Measurements from ENCODE around the gene SCARB1. TPM values are rescaled to one million over a fixed set of nuclear protein-coding genes. Genes with fewer than 3 reads are reported as not detected.

The SCARB1 gene
- total and polyA plus RNA-seq, 9 donors, result 7.3 to 35.5 (median 25.7) TPM

GRCh38 chr12:124768452-124769162 is 95.1 kb downstream of the SCARB1 start:
- H3K36me3 ChIP-seq (ENCODE audit: control insufficient read depth, insufficient read depth, low read length), result no peaks in the 10 kb centered on the region
- H3K4me3 ChIP-seq (ENCODE audit: low read length), result no peak overlapping the region
- H3K9me3 ChIP-seq (replicated peaks; ENCODE audit: control insufficient read depth, low read depth, low read length), result peaks cover 5% of the 10 kb centered on the region
- 59% methylated on average over 8 of the region's 11 CpGs for WGBS (ENCODE audit: insufficient coverage)
- H3K4me1 ChIP-seq (ENCODE audit: control insufficient read depth, insufficient read depth, low read length), result peaks cover 53% of the 10 kb centered on the region
- DNase-seq, result no peak
- H3K27me3 ChIP-seq (ENCODE audit: control insufficient read depth, insufficient read depth, low read length), result peaks cover 7% of the 10 kb centered on the region
- no peak overlapping the region for H3K27ac ChIP-seq (ENCODE audit: low read length)

GRCh38 chr12:124767066-124767821 is 96.4 kb downstream of the SCARB1 start:
- Histone ChIP-seq H3K27me3 (ENCODE audit: control insufficient read depth, insufficient read depth, low read length) (peaks cover 2% of the 10 kb centered on the region), H3K4me3 (ENCODE audit: low read length) (no peak overlapping the region), H3K27ac (ENCODE audit: low read length) (peak overlapping the region; percentile 49), H3K4me1 (ENCODE audit: control insufficient read depth, insufficient read depth, low read length) (peaks cover 59% of the 10 kb centered on the region), H3K9me3 (replicated peaks; ENCODE audit: control insufficient read depth, low read depth, low read length) (peaks cover 5% of the 10 kb centered on the region), H3K36me3 (ENCODE audit: control insufficient read depth, insufficient read depth, low read length) (no peaks in the 10 kb centered on the region)
- 28% methylated on average over 16 of the region's 21 CpGs for WGBS (ENCODE audit: insufficient coverage)
- DNase-seq, result peak; percentile 87

GRCh38 chr12:124766727-124767065 is 97.0 kb downstream of the SCARB1 start:
- Histone ChIP-seq H3K27ac (ENCODE audit: low read length) (peak overlapping the region; percentile 49), H3K27me3 (ENCODE audit: control insufficient read depth, insufficient read depth, low read length) (peaks cover 2% of the 10 kb centered on the region), H3K9me3 (replicated peaks; ENCODE audit: control insufficient read depth, low read depth, low read length) (peaks cover 5% of the 10 kb centered on the region), H3K4me3 (ENCODE audit: low read length) (no peak overlapping the region), H3K4me1 (ENCODE audit: control insufficient read depth, insufficient read depth, low read length) (peaks cover 60% of the 10 kb centered on the region), H3K36me3 (ENCODE audit: control insufficient read depth, insufficient read depth, low read length) (no peaks in the 10 kb centered on the region)
- no peak for DNase-seq

- Histone ChIP-seq H3K27me3 (ENCODE audit: control insufficient read depth, insufficient read depth, low read length) (no peaks in the 10 kb centered on the region), H3K9me3 (replicated peaks; ENCODE audit: control insufficient read depth, low read depth, low read length) (peaks cover 5% of the 10 kb centered on the region), H3K4me3 (ENCODE audit: low read length) (no peak overlapping the region), H3K27ac (ENCODE audit: low read length) (peak overlapping the region; percentile 74), H3K36me3 (ENCODE audit: control insufficient read depth, insufficient read depth, low read length) (no peaks in the 10 kb centered on the region), H3K4me1 (ENCODE audit: control insufficient read depth, insufficient read depth, low read length) (peaks cover 58% of the 10 kb centered on the region)
- WGBS (ENCODE audit: insufficient coverage), result 80% methylated on average over 4 of the region's 9 CpGs
- no peak for DNase-seq
Observed at GRCh38 chr12:124765581-124766489, 97.8 kb downstream of the SCARB1 start.

GRCh38 chr12:124764870-124765580 is 98.6 kb downstream of the SCARB1 start:
- Histone ChIP-seq H3K4me3 (ENCODE audit: low read length) (no peak overlapping the region), H3K4me1 (ENCODE audit: control insufficient read depth, insufficient read depth, low read length) (peaks cover 61% of the 10 kb centered on the region), H3K36me3 (ENCODE audit: control insufficient read depth, insufficient read depth, low read length) (no peaks in the 10 kb centered on the region), H3K27ac (ENCODE audit: low read length) (peak overlapping the region; percentile 74), H3K9me3 (replicated peaks; ENCODE audit: control insufficient read depth, low read depth, low read length) (peaks cover 5% of the 10 kb centered on the region), H3K27me3 (ENCODE audit: control insufficient read depth, insufficient read depth, low read length) (no peaks in the 10 kb centered on the region)
- peak; percentile 92 for DNase-seq
- no CpG with 5 or more reads among the region's 2 CpGs for WGBS (ENCODE audit: insufficient coverage)

GRCh38 chr12:124764451-124764850 is 99.2 kb downstream of the SCARB1 start:
- Histone ChIP-seq H3K27me3 (ENCODE audit: control insufficient read depth, insufficient read depth, low read length) (no peaks in the 10 kb centered on the region), H3K36me3 (ENCODE audit: control insufficient read depth, insufficient read depth, low read length) (no peaks in the 10 kb centered on the region), H3K4me1 (ENCODE audit: control insufficient read depth, insufficient read depth, low read length) (peaks cover 65% of the 10 kb centered on the region), H3K4me3 (ENCODE audit: low read length) (no peak overlapping the region), H3K9me3 (replicated peaks; ENCODE audit: control insufficient read depth, low read depth, low read length) (peaks cover 5% of the 10 kb centered on the region), H3K27ac (ENCODE audit: low read length) (peak overlapping the region; percentile 74)
- no CpG with 5 or more reads among the region's 3 CpGs for WGBS (ENCODE audit: insufficient coverage)
- DNase-seq, result peak; percentile 76

GRCh38 chr12:124763594-124763979 is 100.1 kb downstream of the SCARB1 start:
- H3K27ac ChIP-seq (ENCODE audit: low read length), result no peak overlapping the region
- no CpG with 5 or more reads among the region's 5 CpGs for WGBS (ENCODE audit: insufficient coverage)
- H3K4me1 ChIP-seq (ENCODE audit: control insufficient read depth, insufficient read depth, low read length), result peaks cover 70% of the 10 kb centered on the region

GRCh38 chr12:124762791-124763593 is 100.7 kb downstream of the SCARB1 start:
- Histone ChIP-seq H3K4me1 (ENCODE audit: control insufficient read depth, insufficient read depth, low read length) (peaks cover 71% of the 10 kb centered on the region), H3K4me3 (ENCODE audit: low read length) (no peak overlapping the region), H3K27me3 (ENCODE audit: control insufficient read depth, insufficient read depth, low read length) (no peaks in the 10 kb centered on the region), H3K27ac (ENCODE audit: low read length) (no peak overlapping the region), H3K9me3 (replicated peaks; ENCODE audit: control insufficient read depth, low read depth, low read length) (peaks cover 5% of the 10 kb centered on the region), H3K36me3 (ENCODE audit: control insufficient read depth, insufficient read depth, low read length) (no peaks in the 10 kb centered on the region)
- no peak for DNase-seq
- WGBS (ENCODE audit: insufficient coverage), result 84% methylated on average over 4 of the region's 13 CpGs

More at GRCh38 chr12:124763594-124763979, 100.1 kb downstream of the SCARB1 start:
- H3K36me3 ChIP-seq (ENCODE audit: control insufficient read depth, insufficient read depth, low read length), result no peaks in the 10 kb centered on the region
- no peaks in the 10 kb centered on the region for H3K27me3 ChIP-seq (ENCODE audit: control insufficient read depth, insufficient read depth, low read length)
- no peak overlapping the region for H3K4me3 ChIP-seq (ENCODE audit: low read length)
- peaks cover 5% of the 10 kb centered on the region for H3K9me3 ChIP-seq (replicated peaks; ENCODE audit: control insufficient read depth, low read depth, low read length)
- no peak for DNase-seq

- Histone ChIP-seq H3K27ac (ENCODE audit: low read length) (no peak overlapping the region), H3K9me3 (replicated peaks; ENCODE audit: control insufficient read depth, low read depth, low read length) (peaks cover 6% of the 10 kb centered on the region), H3K4me1 (ENCODE audit: control insufficient read depth, insufficient read depth, low read length) (peaks cover 72% of the 10 kb centered on the region), H3K36me3 (ENCODE audit: control insufficient read depth, insufficient read depth, low read length) (no peaks in the 10 kb centered on the region), H3K4me3 (ENCODE audit: low read length) (no peak overlapping the region), H3K27me3 (ENCODE audit: control insufficient read depth, insufficient read depth, low read length) (no peaks in the 10 kb centered on the region)
- 100% methylated on average over 1 of the region's 8 CpGs for WGBS (ENCODE audit: insufficient coverage)
- no peak for DNase-seq
Observed at GRCh38 chr12:124762384-124762783, 101.3 kb downstream of the SCARB1 start.

Data from muscle of leg (tissue), 11 donors.